GM18511 (cell line): ENCODE measurements around the gene C1QTNF8.
"Not testable (repeated sequence)": the region's sequence is repeated elsewhere in the genome, so short reads cannot be mapped to it uniquely, and the experiment has no call there.

Source experiments
- ATAC-seq: cut with Tn5 transposase; IDR thresholded peaks from one replicate; pipeline ENCODE4 v1.9.1; 2021; ENCODE audit warnings: mild to moderate bottlenecking, moderate library complexity; ENCODE audit not compliant: unreplicated experiment

The C1QTNF8 gene

DNA sequence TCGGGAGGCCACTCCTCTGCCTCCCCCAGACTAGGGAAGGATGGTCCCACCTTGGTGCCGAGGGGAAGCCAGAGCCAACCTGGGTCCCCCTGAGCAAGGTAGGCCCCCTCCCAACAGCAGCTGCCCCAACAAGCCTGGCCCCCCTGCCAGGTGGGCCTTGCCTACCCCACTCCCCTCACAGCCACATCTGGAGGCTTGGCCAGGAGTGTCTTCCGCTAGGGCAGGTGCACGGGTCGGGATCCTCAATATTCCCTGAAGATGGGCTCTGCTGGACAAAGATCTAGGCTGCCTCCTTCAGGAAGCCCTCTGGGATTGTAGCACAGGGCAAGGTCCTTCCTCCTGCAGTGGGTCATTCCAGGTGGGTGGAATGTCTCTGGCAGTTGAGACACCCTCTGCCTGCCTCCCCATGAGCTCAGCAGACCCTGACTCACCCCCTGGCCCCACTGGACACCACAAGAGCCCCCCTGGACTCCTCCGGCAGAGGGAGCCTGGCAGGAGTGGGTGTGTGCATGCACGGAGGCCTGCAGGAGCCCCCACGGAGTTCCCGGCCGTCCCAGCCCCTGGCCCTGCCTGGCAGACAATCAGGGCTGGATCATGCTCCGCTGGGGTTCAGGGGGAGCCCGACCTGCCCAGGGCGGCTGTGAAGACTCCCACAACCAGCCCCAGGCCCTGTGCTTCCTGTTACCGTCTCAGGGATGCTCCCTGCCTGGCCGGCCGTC is 435 bp downstream of the C1QTNF8 start:
- no peak for ATAC-seq

DNA sequence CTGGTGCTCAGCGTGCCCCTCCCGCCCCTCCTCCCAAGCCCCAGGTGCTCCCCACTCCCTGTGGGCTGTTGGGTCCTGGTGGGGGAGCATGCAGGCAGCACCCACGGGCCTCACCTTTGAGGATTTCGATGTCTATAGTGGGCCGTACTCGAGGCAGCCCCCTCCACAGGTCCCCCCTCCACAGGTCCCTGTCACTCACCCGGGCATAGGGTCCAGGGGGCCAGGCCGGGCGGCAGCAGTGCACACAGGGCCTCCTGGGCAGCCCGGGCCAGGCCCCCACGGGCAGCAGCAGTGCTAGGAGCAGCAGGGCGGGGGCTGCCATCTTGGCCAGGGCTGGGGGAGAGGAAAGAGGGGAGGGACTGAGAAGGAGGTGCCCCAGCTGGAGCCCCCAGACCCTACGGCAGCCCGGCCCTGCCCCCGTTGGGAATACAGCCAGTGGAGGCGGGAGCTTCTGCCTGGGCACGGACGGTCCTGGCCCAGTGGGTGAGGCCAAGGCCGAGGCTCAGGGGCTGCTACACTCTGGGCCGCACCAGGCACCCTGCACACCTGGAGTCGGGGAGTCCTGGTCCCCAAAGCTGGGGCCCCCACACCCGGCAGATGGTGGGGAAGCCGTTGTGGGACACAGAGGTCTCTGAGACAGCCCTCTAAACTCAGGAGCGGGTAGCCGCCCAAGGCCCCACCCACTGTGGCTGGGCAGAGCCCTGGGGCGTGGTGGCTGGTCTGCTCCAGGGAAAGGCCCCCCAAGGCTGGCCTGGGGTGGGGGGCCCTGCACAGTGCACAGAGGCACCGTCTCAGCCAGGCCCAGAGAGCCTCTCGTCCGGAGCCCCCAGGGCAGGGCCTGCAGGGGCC is 1.2 kb downstream of the C1QTNF8 start:
- no peak for ATAC-seq

- no peak for ATAC-seq
Observed at GRCh38 chr16:1094124-1094479, 1.9 kb downstream of the C1QTNF8 start.

GRCh38 chr16:1093284-1094123 is 2.5 kb downstream of the C1QTNF8 start:
- no peak for ATAC-seq

- ATAC-seq, result not testable (repeated sequence)
Observed at GRCh38 chr16:1092685-1093283, 3.3 kb downstream of the C1QTNF8 start.

GRCh38 chr16:1091992-1092552 is 4.0 kb downstream of the C1QTNF8 start:
- ATAC-seq, result no peak

- no peak for ATAC-seq
Observed at GRCh38 chr16:1090620-1091587, 5.1 kb downstream of the C1QTNF8 start.

DNA sequence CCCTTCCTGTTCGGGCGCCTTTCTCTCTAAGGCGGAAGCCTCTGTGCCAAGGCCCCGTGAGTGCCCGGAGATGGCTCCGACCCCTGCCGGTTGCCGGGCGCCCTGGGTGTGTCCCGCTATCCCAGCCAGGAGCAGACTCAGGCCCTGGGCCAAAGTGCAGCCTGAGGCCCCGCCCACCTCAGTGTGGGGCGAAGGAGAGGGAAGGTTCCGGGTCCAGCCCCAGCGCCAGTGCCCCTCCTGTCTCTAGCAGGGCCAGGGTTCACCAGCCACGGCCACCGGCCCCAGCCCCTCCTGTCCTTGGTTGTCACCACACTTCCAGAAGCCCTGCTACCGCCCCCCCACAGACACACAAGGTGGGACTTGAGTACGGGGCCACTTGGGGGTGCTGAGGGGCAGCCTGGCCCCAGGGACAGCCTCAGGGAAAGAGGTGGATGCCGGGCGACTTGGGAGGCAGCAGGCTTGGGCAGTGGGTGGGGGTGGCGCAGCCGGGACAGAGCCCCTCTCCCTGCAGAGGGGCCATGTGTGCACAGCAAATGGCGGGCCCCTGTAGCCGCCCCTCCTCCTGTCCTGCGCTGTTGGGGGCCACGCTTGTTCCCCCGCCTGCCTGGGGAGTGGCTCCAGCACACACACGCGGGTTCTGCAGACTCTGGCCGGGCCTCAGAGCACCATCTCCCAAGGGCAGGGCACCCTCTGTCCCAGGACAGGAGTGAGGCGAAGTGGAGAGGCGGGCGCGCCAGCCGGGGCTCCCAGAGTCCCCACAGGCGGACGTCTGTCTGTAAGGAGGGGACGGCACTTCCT is 6.0 kb downstream of the C1QTNF8 start:
- ATAC-seq, result no peak

DNA sequence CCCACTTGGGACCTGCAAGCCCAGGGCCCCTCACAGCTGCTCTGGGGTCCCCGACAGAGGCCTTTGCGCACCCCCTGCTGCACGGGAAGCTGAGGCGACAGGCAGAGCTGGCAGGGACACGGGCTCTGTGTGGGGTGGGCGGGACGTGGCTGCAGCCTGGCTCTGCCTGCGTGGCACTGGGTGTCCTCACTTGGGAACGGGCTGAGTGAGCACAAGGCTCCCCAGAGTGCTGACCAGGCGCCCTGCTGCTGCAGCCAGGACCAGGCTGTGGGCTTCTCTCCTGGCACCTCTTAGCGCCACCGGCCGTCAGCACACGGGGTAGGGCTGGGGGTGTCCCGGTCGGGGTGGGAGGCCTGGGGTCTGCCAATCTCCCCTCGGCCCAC is 6.6 kb downstream of the C1QTNF8 start:
- no peak for ATAC-seq

GRCh38 chr16:1088295-1089170 is 7.5 kb downstream of the C1QTNF8 start:
- ATAC-seq, result no peak

DNA sequence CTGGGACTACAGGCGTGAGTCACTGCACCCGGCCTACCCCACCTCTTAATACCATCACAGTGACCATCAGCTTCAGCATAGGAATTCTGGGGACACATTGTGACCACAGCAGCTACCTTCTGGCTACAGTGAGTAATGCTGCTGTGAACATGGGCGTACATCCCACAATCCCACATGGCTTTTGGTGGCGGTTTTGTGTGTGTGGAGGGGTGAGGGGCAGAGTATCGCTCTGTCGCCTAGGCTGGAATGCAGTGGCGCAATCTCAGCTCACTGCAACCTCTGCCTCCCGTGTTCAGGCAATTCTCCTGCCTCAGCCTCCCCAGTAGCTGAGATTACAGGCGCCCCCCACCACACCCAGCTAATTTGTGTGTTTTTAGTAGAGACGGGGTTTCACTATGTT is 9.6 kb downstream of the C1QTNF8 start:
- ATAC-seq, result not testable (repeated sequence)

DNA sequence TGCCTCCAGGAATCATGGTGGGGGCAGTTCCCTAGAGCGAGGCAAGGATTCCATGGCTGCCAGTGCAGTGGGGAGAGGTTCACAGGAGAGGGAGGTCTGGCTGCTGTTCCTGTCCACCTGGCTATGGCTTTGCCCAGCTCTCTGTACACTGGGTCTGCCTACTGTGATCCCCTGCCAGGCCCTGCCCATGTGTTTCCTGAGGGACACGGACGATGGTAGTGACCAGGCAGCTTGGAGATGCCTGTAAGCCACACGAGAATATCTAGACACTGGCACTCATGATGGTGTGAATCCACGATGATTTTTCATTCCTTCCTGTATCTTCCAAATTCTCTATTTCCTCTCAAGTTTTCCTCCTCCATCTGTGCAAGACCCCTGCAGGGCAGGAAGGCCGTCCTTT is 11.1 kb downstream of the C1QTNF8 start:
- no peak for ATAC-seq

DNA sequence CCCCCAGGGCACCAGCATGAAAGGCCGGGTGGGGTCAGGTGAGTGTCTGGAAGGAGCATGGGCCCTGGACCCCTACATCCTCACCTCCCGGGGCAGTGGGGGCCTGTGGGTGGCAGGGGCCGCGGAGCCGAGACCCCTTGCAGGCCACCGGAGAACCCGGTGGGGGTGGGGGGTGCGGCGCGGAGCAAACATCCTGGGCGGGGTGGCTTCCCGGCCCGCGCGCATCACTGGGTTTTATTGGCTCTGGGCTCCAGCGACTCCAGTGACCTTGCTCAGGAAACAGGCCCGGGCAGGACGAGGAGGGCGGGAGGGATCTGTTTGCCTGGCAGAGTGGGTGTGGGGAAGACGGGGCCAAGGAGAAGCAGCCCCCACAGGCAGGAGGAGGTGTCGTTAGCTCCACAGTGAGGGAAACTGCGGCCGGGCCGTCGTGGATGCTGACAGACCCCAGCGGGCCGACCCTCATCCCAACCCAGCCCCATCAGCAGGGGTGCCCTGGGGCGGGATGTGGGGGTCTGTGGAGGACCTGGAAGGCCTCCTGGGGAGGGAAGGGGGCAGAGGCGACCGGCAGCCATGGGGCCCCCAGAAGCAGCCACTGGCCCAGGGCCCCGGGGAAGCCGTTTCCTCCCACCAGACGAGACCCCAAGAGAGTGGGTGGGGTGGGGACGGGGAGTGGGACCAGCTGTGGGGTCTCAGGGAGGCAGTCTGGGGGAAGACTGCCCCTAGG is 12.9 kb downstream of the C1QTNF8 start:
- ATAC-seq, result no peak

DNA sequence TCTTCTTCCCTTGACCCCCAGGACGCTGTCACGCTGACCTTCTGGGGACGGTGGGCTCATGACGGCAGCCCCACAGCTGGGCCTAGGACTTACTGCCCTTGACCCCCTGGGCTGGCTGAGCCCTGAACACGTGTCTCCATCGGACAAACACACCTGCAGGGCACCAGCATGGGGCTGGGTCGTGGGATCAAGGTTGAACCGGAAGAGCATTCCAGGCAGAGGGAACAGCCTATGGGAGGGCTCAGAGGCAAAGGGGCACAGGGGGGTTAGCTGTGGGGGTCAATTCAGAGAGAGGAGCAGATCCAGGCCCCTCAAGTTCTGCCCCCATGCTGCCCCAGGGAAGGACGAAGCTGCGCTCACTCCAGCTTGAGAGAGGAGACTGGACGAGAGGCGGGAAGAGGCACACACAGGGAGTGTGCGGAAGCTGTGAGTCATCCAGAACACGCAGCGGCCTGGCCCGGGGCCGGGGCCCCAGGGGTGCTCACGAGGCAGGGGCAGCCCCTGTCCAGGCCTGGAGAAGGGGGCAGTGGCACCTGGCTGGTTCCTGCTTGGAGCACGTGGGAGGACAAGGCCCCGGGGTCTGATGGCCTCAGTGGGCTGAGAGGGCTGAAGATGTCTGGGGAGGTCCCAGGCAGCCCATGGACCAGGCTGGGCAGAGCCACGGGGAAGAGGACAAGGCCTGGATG is 13.6 kb downstream of the C1QTNF8 start:
- no peak for ATAC-seq

DNA sequence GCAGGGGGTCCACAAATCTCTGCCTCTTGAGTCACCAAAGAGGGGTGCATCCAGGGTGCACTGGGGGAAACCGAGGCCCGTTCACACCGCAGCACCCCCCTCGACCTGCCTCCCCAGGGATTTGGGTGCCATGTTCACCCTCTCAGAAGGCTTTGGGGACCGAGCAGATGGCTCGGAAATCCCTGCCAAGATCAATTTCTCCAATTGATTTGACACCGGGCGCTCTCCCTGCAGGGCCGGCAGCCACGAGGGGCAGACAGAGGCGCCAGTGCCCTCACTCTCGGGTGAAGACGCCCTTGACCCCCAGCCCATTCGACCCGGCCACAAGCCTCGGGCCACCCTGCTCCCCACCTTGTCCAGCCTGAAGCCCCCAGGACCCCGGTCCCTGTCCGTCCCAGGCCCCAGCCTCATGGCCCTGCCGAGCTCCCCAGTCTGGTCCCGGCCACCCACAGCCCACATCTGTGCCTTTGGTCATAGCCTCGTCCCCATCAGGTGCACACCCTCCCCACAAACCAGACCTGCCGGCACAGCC is 14.2 kb downstream of the C1QTNF8 start:
- no peak for ATAC-seq
